H1 (cell line): ENCODE data around the gene YIPF6. TPM values are rescaled to one million over a fixed set of nuclear protein-coding genes. Genes with fewer than 3 reads are reported as not detected.

Experiments used
- CTCF ChIA-PET: fragments of 300-600 bp; sonication (Branson Sonifier 250); formaldehyde crosslinking; loops from one replicate; lab custom pipeline; 2021; ENCODE audit not compliant: partially characterized antibody; lab: Charles Lee
- POLR2A ChIA-PET: fragments of 300-600 bp; sonication (Branson Sonifier 250); formaldehyde crosslinking; loops from one replicate; lab custom pipeline; 2021; ENCODE audit warnings: inconsistent platforms; ENCODE audit not compliant: partially characterized antibody; lab: Charles Lee
- DNase-seq, 2 experiments: peaks; one replicate each; pipeline versions ENCODE4 v3.0.0 to v3.0.0-alpha.2; 2010 to 2022; ENCODE audit warnings: low spot score in 2 of 2, low read depth in 1 of 2, mixed read lengths in 1 of 2
- FAIRE-seq: peaks from 2 replicates; lab custom pipeline; 2011; peaks lifted over from hg19 to GRCh38; lab: Jason Lieb, UNC
- H2AFZ ChIP-seq: 2 replicates; pipeline ENCODE4 v1.8.1; 2012; ENCODE audit warnings: low read length, inconsistent platforms
- H2AK5ac ChIP-seq: 2 replicates; pipeline ENCODE4 v1.6.1; 2013; ENCODE audit warnings: low read depth, low read length
- H2BK120ac ChIP-seq: replicated peaks from 2 replicates; pipeline ENCODE3; 2013; ENCODE audit warnings: low read depth, low read length, inconsistent platforms
- H2BK12ac ChIP-seq: 2 replicates; pipeline ENCODE4 v1.6.1; 2013; ENCODE audit warnings: low read depth, low read length
- H2BK15ac ChIP-seq: 2 replicates; pipeline ENCODE4 v1.6.1; 2013; ENCODE audit warnings: low read length
- H2BK20ac ChIP-seq: 2 replicates; pipeline ENCODE4 v1.6.1; 2013; ENCODE audit warnings: low read length
- H2BK5ac ChIP-seq: 2 replicates; pipeline ENCODE4 v1.6.1; 2013; ENCODE audit warnings: low read depth, low read length
- H3K14ac ChIP-seq: 2 replicates; pipeline ENCODE4 v1.6.1; 2013; ENCODE audit warnings: inconsistent platforms; ENCODE audit not compliant: insufficient read length
- H3K18ac ChIP-seq: 2 replicates; pipeline ENCODE4 v1.6.1; 2013; ENCODE audit warnings: low read length; ENCODE audit errors: extremely low read depth
- H3K23ac ChIP-seq: 2 replicates; pipeline ENCODE4 v1.6.1; 2013; ENCODE audit warnings: inconsistent platforms; ENCODE audit not compliant: insufficient read length
- H3K23me2 ChIP-seq: 2 replicates; pipeline ENCODE4 v1.6.1; 2013; ENCODE audit warnings: low read depth, low read length
- H3K27ac ChIP-seq: 2 replicates; pipeline ENCODE4 v1.6.1; 2011; ENCODE audit warnings: low read depth, low read length, inconsistent platforms
- H3K27me3 ChIP-seq, 4 experiments: replicated peaks in 1 of 4; 1 replicate in 1 of 4; 2 replicates in 3 of 4; pipeline versions ENCODE4 v1.6.1 to v1.8.1; 2011 to 2013; ENCODE audit warnings: low read length in 3 of 4, mild to moderate bottlenecking in 3 of 4, inconsistent platforms in 2 of 4, mixed read lengths in 2 of 4, moderate library complexity in 1 of 4; ENCODE audit not compliant: control insufficient read depth in 3 of 4, insufficient read depth in 3 of 4; ENCODE audit errors: extremely low read depth in 1 of 4
- H3K36me3 ChIP-seq, 4 experiments: 2 replicates each; pipeline versions ENCODE4 v1.6.1 to v1.8.1; 2011 to 2013; ENCODE audit warnings: mild to moderate bottlenecking in 4 of 4, low read length in 3 of 4, moderate library complexity in 2 of 4, control low read depth in 1 of 4, inconsistent platforms in 1 of 4; ENCODE audit not compliant: insufficient read depth in 4 of 4, control insufficient read depth in 2 of 4
- H3K4ac ChIP-seq: replicated peaks from 2 replicates; pipeline ENCODE3; 2013; ENCODE audit warnings: low read length, low read depth, mixed read lengths, inconsistent platforms; ENCODE audit not compliant: insufficient read length
- H3K4me1 ChIP-seq, 4 experiments: replicated peaks in 1 of 4; 1 replicate in 1 of 4; 2 replicates in 3 of 4; pipeline versions ENCODE4 v1.6.1 to v1.8.1; 2011 to 2013; ENCODE audit warnings: low read length in 3 of 4, inconsistent platforms in 2 of 4, mixed read lengths in 1 of 4; ENCODE audit not compliant: insufficient read depth in 4 of 4, control insufficient read depth in 3 of 4
- H3K4me2 ChIP-seq, 2 experiments: 2 replicates each; pipeline versions ENCODE4 v1.6.1 to v1.8.1; 2011 to 2013; ENCODE audit warnings: low read depth in 2 of 2, low read length in 2 of 2, control low read depth in 1 of 2, inconsistent platforms in 1 of 2, mild to moderate bottlenecking in 1 of 2; ENCODE audit not compliant: insufficient read depth in 1 of 2
- H3K4me3 ChIP-seq, 4 experiments: fragments of 200-600, 300-600 bp in 1 of 4; sonication (generic), shearing (Covaris generic), sonication (Bioruptor Twin) in 1 of 4; 2 replicates each; pipeline versions ENCODE4 v1.5.1 to v1.8.1; 2011 to 2016; ENCODE audit warnings: low read length in 4 of 4, low read depth in 3 of 4, control low read depth in 2 of 4, inconsistent platforms in 2 of 4, mild to moderate bottlenecking in 2 of 4, mixed read lengths in 1 of 4, moderate library complexity in 1 of 4; ENCODE audit not compliant: insufficient read depth in 2 of 4; ENCODE audit errors: extremely low read depth in 1 of 4
- H3K56ac ChIP-seq: replicated peaks from 2 replicates; pipeline ENCODE3; 2013; ENCODE audit warnings: low read depth, mild to moderate bottlenecking, mixed read lengths, low read length, inconsistent platforms; ENCODE audit not compliant: insufficient read length
- H3K79me1 ChIP-seq: 2 replicates; pipeline ENCODE4 v1.6.1; 2013; ENCODE audit warnings: low read depth, low read length, control low read depth
- H3K79me2 ChIP-seq, 2 experiments: 2 replicates each; pipeline versions ENCODE4 v1.6.1 to v1.8.1; 2012 to 2013; ENCODE audit warnings: low read length in 2 of 2, mild to moderate bottlenecking in 2 of 2, inconsistent platforms in 1 of 2; ENCODE audit not compliant: insufficient read depth in 2 of 2, control insufficient read depth in 1 of 2
- H3K9ac ChIP-seq, 4 experiments: replicated peaks in 1 of 4; 1 replicate in 1 of 4; 2 replicates in 3 of 4; pipeline versions ENCODE4 v1.6.1 to v1.8.1; 2011 to 2013; ENCODE audit warnings: low read depth in 3 of 4, low read length in 3 of 4, control low read depth in 2 of 4, mild to moderate bottlenecking in 2 of 4, moderate library complexity in 2 of 4, inconsistent platforms in 1 of 4; ENCODE audit errors: extremely low read depth in 1 of 4
- H3K9me3 ChIP-seq, 2 experiments: 2 replicates each; pipeline versions ENCODE4 v1.6.1 to v1.8.1; 2012 to 2013; ENCODE audit warnings: mild to moderate bottlenecking in 2 of 2, moderate library complexity in 2 of 2, control low read depth in 1 of 2, inconsistent platforms in 1 of 2, low read depth in 1 of 2, low read length in 1 of 2, mixed read lengths in 1 of 2; ENCODE audit not compliant: insufficient read depth in 2 of 2
- H4K20me1 ChIP-seq, 2 experiments: replicated peaks in 1 of 2; 2 replicates each; pipeline versions ENCODE3 to v1.8.1; 2011 to 2013; ENCODE audit warnings: inconsistent platforms in 2 of 2, low read length in 2 of 2, mild to moderate bottlenecking in 1 of 2; ENCODE audit not compliant: insufficient read depth in 2 of 2, control insufficient read depth in 1 of 2
- H4K5ac ChIP-seq: 2 replicates; pipeline ENCODE4 v1.6.1; 2013; ENCODE audit warnings: low read length, low read depth, mixed read lengths, inconsistent platforms; ENCODE audit not compliant: insufficient read length
- H4K8ac ChIP-seq: 2 replicates; pipeline ENCODE4 v1.8.0; 2013; ENCODE audit warnings: mild to moderate bottlenecking, moderate library complexity, low read length, inconsistent platforms; ENCODE audit not compliant: insufficient read depth; ENCODE audit errors: extremely low read depth
- H4K91ac ChIP-seq: replicated peaks from 2 replicates; pipeline ENCODE3; 2013; ENCODE audit warnings: low read length, mixed read lengths, inconsistent platforms; ENCODE audit not compliant: insufficient read length
- MAFK ChIP-seq: IDR thresholded peaks from 2 replicates; pipeline ENCODE4 v1.6.1; 2012; ENCODE audit warnings: low read depth, mild to moderate bottlenecking, improper control_type of control experiment, low read length
- POLR2AphosphoS5 ChIP-seq: IDR thresholded peaks from 2 replicates; pipeline ENCODE4 v1.6.1; 2011; ENCODE audit warnings: low read depth, low read length
- RXRA ChIP-seq: IDR thresholded peaks from 2 replicates; pipeline ENCODE4 v1.6.1; 2011; ENCODE audit warnings: low read depth, mild to moderate bottlenecking, low read length, moderate library complexity; ENCODE audit not compliant: insufficient read depth
- WGBS, 2 experiments: shearing (Covaris generic) in 1 of 2; methylation state at CpG; one replicate each; pipeline versions ENCODE4 v1.1.6 to v1.1.7; 2013 to 2015; ENCODE audit warnings: low lambda C conversion rate in 2 of 2, mixed read lengths in 2 of 2, inconsistent platforms in 1 of 2, low coverage in 1 of 2, missing lambda C conversion rate in 1 of 2; ENCODE audit not compliant: insufficient replicate concordance in 2 of 2, insufficient coverage in 1 of 2, insufficient read length in 1 of 2; ENCODE audit errors: extremely low coverage in 1 of 2, missing lambda C conversion rate in 1 of 2; 5-methylcytosine and 5-hydroxymethylcytosine counted together
- polyA plus RNA-seq, 7 experiments: library from polyadenylated mRNA; depleted of rRNA in 3 of 7; stranded (reverse) in 5 of 7; unstranded in 2 of 7; fragments of >200 nt in 5 of 7; fragments of 200-250 nt in 2 of 7; gene quantifications; 1 replicate in 5 of 7; 2 replicates in 1 of 7; 4 replicates in 1 of 7; pipeline versions ENCODE4 v1.2.1 to v1.2.3, GENCODE V29; 2011 to 2013; ENCODE audit warnings: missing spikeins in 2 of 7, mixed read lengths in 2 of 7
- total RNA-seq: library from RNA; stranded (reverse); fragmentation: NEBNext Ultra II Directional; extraction: Animal tissue kit (Norgen Biotek cat#: 25700); gene quantifications from 2 replicates; pipeline ENCODE4 v1.2.1, GENCODE V29; 2021

YIPF6 gene
- total and polyA plus RNA-seq, 2 of the 8 experiments (the other 6 are each of a cell fraction or from before 2014, with no cell fraction given), result 16.9 to 34.1 TPM

DNA sequence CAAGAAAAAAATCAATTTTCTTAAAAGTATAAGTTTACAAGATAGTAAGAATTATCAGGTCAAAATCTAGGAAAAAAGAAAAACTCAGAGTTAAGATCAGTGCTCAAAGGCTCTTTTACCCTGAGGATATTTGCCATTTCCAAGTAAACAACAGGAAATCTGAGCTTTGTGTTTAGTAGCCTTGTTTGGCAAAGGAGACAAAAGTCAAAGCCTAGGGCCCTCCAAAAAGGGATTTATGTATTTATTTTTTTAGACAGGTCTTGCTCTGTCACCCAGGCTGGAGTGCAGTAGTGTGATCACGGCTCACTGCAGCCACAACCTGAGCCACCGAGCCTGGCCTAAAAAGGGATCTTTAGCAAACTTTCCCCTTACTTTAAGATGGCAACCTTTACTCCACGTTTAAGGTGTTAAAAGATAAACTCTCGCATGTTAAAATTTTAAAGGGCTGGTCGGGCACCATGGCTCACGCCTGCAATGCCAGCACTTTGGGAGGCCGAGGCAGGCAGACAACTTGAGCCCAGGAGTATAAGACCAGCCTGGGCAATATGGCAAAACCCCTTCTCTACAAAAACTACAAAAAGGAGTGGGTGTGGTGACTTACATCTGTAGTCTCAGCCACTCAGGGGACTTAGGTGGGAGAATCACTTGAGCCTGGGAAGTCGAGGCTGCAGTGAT is 44.2 kb upstream of the YIPF6 start:
- Histone ChIP-seq H3K56ac (no peak overlapping the region), H3K27ac (no peak overlapping the region), H3K27me3 (no peaks in the 10 kb centered on the region), H2AFZ (no peak overlapping the region), H3K9ac (no peak overlapping the region), H4K5ac (no peak overlapping the region), H3K4me3 (no peak overlapping the region), H2BK5ac (no peak overlapping the region), H3K18ac (no peak overlapping the region), H4K91ac (no peak overlapping the region), H2AK5ac (no peak overlapping the region), H3K9me3 (no peaks in the 10 kb centered on the region), H2BK120ac (no peak overlapping the region), H4K8ac (no peak overlapping the region), H2BK20ac (no peak overlapping the region), H3K36me3 (no peaks in the 10 kb centered on the region), H3K79me1 (no peaks in the 10 kb centered on the region), H3K4me2 (no peak overlapping the region), H3K79me2 (no peaks in the 10 kb centered on the region), H3K14ac (no peak overlapping the region), H4K20me1 (no peaks in the 10 kb centered on the region), H3K4ac (no peak overlapping the region), H3K23ac (no peak overlapping the region), H2BK12ac (no peak overlapping the region), H2BK15ac (no peak overlapping the region), H3K23me2 (no peaks in the 10 kb centered on the region), H3K4me1 (no peaks in the 10 kb centered on the region)
- CTCF ChIA-PET, result no interaction called here
- FAIRE-seq, result no peak
- no peak for DNase-seq
- POLR2A ChIA-PET, result no interaction called here
- WGBS, 2 experiments, result 87% methylated on average over 8 of the region's 8 CpGs; no CpG with 5 or more reads in 1 of the 2 experiments
- TF ChIP-seq POLR2AphosphoS5 (no peak), RXRA (no peak), MAFK (no peak)
